Mucosa of descending colon (tissue), 3 donors: ENCODE results near the gene OSBPL1A. TPM values are rescaled to one million over a fixed set of nuclear protein-coding genes. Genes with fewer than 3 reads are reported as not detected.
A peak's percentile ranks its signal among the peaks of the same experiment; 100 is the strongest.

Experiments used
- ATAC-seq: fragments of 200-7000 bp; cut with Tn5 transposase; one replicate; pipeline ENCODE4 v1.9.1; 2020; ENCODE audit warnings: mild to moderate bottlenecking, moderate library complexity
- DNase-seq, 3 donors: peaks; one replicate each; pipeline ENCODE4 v3.0.0-alpha.2; 2020
- H3K36me3 ChIP-seq: fragments of 200-600 bp; one replicate; pipeline ENCODE4 v1.8.0; 2021; ENCODE audit warnings: low read depth, mild to moderate bottlenecking
- H3K4me1 ChIP-seq: fragments of 200-600 bp; one replicate; pipeline ENCODE4 v1.8.0; 2021; ENCODE audit warnings: low read depth, mild to moderate bottlenecking
- H3K4me3 ChIP-seq: fragments of 200-600 bp; one replicate; pipeline ENCODE4 v1.8.0; 2021; ENCODE audit warnings: mild to moderate bottlenecking
- H3K9me3 ChIP-seq: fragments of 200-600 bp; one replicate; pipeline ENCODE4 v1.8.0; 2021; ENCODE audit warnings: mild to moderate bottlenecking
- intact Hi-C, 2 donors: fragments of 100-400 bp; cut with DNase I in 1 of 2; cut with micrococcal nuclease in 1 of 2; formaldehyde crosslinking; loops; one replicate each; pipeline versions ENCODE4 v1.11.0 to v1.11.1; 2022; cut with DNase I, micrococcal nuclease
- total RNA-seq, 3 donors: library from RNA; stranded (reverse); fragmentation: NEBNext Ultra II Directional in 2 of 3; extraction: Animal tissue kit (Norgen Biotek cat#: 25700) in 2 of 3; gene quantifications; one replicate each; pipeline versions ENCODE4 v1.2.1 to v1.2.4, GENCODE V29; 2021 to 2023
- TF ChIP-seq, protein P1 (sequence below): fragments of 200-600 bp; IDR thresholded peaks from one replicate; pipeline ENCODE4 v1.8.0; 2022; ENCODE audit warnings: antibody characterized with exemption, mild to moderate bottlenecking
- donor health status: DM: no; HTN: no; CAD: no; lungs with moderate emphysema.
- donor health status: DM: no; HTN: no; CAD: no.
- donor health status: DM: no; HTN: yes; CAD: no.

The OSBPL1A gene
- total RNA-seq, 3 donors from 2014 or later, result 32.5 to 77.5 (median 69.8) TPM

DNA sequence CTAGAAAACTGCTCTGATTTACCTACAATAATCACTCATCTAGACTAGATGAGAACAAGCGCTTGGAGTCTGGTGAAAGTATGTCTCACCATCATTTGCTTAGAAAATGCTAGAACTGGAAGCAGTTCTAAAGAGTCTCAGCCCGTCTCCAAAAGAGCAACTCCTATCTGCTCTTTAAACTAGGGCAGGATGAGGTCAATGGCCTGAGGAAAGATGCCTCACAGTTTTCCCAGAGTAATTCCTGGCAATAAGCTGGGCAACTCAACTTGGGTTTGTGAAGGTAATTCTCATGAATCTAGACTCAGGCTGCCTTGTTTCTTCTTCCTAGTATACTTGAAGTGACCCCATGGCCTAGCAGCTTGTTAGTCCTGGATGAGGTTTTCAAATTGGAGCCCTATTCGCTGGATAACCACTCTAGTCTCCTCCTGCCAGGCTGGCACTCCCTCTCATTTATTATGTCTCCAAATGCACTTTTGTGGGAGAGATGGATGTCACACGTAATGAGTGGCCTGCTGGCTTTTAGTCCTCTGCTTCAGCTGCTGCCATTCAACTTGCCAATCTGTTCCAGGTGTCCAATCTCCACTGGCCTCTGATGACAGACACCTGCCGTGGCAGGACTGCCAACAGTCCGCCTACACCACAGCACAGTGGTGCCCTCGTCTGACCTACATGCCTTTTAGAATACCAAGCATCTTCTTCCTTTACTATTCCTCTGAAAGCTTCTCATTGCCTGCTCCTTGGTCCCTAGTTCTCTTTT is 177.9 kb downstream of the OSBPL1A start:
- peaks cover 15% of the 10 kb centered on the region for H3K4me1 ChIP-seq
- peak in 1 of 3 donors; percentile 15 for DNase-seq
- intact Hi-C loops, result no loop called here

DNA sequence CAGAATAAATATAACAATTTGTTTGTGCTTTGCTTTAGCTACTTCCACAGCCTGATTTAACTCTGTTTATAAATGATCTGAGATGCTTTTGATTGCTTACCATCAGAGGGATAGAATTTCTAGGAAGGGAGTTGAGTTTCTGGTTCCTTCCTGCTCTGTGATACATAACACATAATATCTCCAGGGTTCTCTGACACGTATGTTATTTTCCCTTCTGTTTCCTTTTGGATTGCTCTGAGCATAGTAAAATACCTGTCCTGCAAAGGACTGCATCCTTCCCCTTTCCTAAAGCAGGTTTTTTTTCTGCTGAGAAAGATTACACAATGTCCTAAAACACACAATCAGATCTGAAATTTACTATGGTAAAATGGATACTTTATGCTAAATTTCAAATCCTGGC is 182.7 kb downstream of the OSBPL1A start:
- no peak overlapping the region for H3K4me3 ChIP-seq
- no peaks in the 10 kb centered on the region for H3K36me3 ChIP-seq
- DNase-seq (no peak), ATAC-seq (peak; percentile 40)
- TF ChIP-seq, protein P1, sequence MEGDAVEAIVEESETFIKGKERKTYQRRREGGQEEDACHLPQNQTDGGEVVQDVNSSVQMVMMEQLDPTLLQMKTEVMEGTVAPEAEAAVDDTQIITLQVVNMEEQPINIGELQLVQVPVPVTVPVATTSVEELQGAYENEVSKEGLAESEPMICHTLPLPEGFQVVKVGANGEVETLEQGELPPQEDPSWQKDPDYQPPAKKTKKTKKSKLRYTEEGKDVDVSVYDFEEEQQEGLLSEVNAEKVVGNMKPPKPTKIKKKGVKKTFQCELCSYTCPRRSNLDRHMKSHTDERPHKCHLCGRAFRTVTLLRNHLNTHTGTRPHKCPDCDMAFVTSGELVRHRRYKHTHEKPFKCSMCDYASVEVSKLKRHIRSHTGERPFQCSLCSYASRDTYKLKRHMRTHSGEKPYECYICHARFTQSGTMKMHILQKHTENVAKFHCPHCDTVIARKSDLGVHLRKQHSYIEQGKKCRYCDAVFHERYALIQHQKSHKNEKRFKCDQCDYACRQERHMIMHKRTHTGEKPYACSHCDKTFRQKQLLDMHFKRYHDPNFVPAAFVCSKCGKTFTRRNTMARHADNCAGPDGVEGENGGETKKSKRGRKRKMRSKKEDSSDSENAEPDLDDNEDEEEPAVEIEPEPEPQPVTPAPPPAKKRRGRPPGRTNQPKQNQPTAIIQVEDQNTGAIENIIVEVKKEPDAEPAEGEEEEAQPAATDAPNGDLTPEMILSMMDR, result no peak
- intact Hi-C loops, result no loop called here
- H3K9me3 ChIP-seq, result no peaks in the 10 kb centered on the region
- peaks cover 24% of the 10 kb centered on the region for H3K4me1 ChIP-seq

More for the DNA sequence above, 177.9 kb downstream of the OSBPL1A start:
- peak; percentile 41 for ATAC-seq
- Histone ChIP-seq H3K36me3 (no peaks in the 10 kb centered on the region), H3K9me3 (no peaks in the 10 kb centered on the region), H3K4me3 (no peak overlapping the region)
- TF ChIP-seq, protein P1, result no peak

DNA sequence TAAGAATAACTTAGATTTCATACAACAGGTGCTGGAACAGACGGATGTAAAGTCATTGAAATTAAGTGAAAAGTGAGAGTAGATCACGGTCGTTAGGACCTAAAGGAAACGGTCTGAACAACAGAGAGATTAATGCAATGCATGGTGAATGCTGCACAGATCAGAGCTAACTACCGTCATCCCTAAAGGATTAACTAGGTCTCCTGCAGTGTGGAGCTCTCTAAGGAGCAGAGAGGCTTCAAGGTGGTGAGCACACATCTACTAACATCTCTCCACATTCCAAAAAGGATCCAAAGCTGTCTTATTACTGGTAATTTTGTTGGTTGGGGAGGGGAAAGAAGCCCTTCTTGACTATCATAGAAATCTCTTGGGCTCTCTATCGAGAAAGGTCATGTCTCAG is 183.5 kb downstream of the OSBPL1A start:
- Histone ChIP-seq H3K9me3 (no peaks in the 10 kb centered on the region), H3K4me1 (peaks cover 24% of the 10 kb centered on the region), H3K36me3 (no peaks in the 10 kb centered on the region), H3K4me3 (no peak overlapping the region)
- no peak for ATAC-seq
- no peak for DNase-seq
- intact Hi-C loops, result no loop called here
- TF ChIP-seq, protein P1, result no peak

DNA sequence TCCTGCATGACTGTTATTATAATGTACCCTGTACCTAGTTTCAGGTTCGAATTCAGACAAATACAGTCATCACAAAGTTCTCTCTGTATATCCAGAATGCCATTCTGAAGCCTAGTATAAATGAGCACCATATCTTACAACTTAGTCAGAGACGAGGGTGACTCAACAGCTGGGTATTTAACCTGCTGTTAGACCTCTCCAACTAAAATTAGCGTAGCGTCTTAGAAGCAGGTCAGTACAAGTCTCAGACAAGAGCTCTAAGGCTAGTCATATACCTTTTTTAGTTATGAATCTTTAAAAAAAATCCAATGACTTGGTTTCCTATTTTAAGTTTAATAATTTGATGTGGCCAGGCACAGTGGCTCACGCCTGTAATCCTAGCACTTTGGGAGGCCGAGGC is 184.7 kb downstream of the OSBPL1A start:
- intact Hi-C loops, result no loop called here
- ATAC-seq, result peak; percentile 30
- Histone ChIP-seq H3K4me1 (peaks cover 24% of the 10 kb centered on the region), H3K4me3 (no peak overlapping the region), H3K9me3 (no peaks in the 10 kb centered on the region), H3K36me3 (no peaks in the 10 kb centered on the region)
- DNase-seq, result no peak
- TF ChIP-seq, protein P1, result no peak

DNA sequence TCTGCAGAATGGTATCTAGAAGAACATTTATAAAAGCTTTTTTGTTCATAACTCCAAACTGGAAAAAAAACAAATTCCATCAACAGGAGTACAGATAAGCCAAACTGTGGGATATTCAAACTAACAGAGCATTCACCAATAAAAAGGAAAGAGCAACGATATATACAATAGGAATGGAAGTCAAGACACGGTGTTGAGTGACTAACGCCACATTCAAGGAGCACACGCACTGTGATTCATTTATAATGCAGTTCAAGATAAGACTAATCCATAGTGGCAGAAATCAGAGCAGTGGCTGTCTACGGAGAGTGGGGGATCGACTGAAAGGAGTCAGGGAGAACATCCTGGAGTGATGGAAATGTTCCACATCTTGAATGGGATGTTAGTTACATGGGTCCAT is 188.1 kb downstream of the OSBPL1A start:
- Histone ChIP-seq H3K4me1 (peaks cover 8% of the 10 kb centered on the region), H3K36me3 (no peaks in the 10 kb centered on the region), H3K9me3 (no peaks in the 10 kb centered on the region), H3K4me3 (no peak overlapping the region)
- TF ChIP-seq, protein P1, result no peak
- intact Hi-C loops, result no loop called here
- DNase-seq, result no peak
- no peak for ATAC-seq
